Parathyroid adenoma (tissue), 2 donors: ENCODE data around the gene SPATA2.

Experiments
- H2AFZ ChIP-seq: fragments of 300-600 bp; sonication (generic); one replicate; pipeline ENCODE4 v1.7.0; 2017; ENCODE audit warnings: antibody characterized with exemption, mild to moderate bottlenecking
- H3K27ac ChIP-seq: fragments of 300-600 bp; sonication (generic); one replicate; pipeline ENCODE4 v1.7.0; 2017
- H3K27me3 ChIP-seq: fragments of 300-600 bp; sonication (generic); one replicate; pipeline ENCODE4 v1.7.0; 2017; ENCODE audit warnings: low read length; ENCODE audit not compliant: control insufficient read depth, insufficient read depth
- H3K36me3 ChIP-seq: fragments of 300-600 bp; sonication (generic); one replicate; pipeline ENCODE4 v1.7.0; 2017; ENCODE audit warnings: low read length; ENCODE audit not compliant: control insufficient read depth, insufficient read depth
- H3K4me1 ChIP-seq: fragments of 300-600 bp; sonication (generic); one replicate; pipeline ENCODE4 v1.7.0; 2017; ENCODE audit warnings: control low read depth
- H3K4me2 ChIP-seq: fragments of 300-600 bp; sonication (generic); one replicate; pipeline ENCODE4 v1.7.0; 2017; ENCODE audit warnings: low read length
- H3K4me3 ChIP-seq: fragments of 300-600 bp; sonication (generic); one replicate; pipeline ENCODE4 v1.7.0; 2017; ENCODE audit warnings: low read depth, low read length
- H3K79me2 ChIP-seq: fragments of 300-600 bp; sonication (generic); one replicate; pipeline ENCODE4 v1.7.0; 2017; ENCODE audit warnings: control low read depth
- H3K9ac ChIP-seq: fragments of 300-600 bp; sonication (generic); one replicate; pipeline ENCODE4 v1.7.0; 2017; ENCODE audit warnings: mild to moderate bottlenecking
- H3K9me3 ChIP-seq: fragments of 300-600 bp; sonication (generic); one replicate; pipeline ENCODE4 v1.7.0; 2017; ENCODE audit warnings: low read length; ENCODE audit not compliant: control insufficient read depth
- TF ChIP-seq, protein P1 (sequence below): fragments of 300-600 bp; sonication (generic); IDR thresholded peaks from one replicate; pipeline ENCODE4 v1.7.0; 2017; ENCODE audit warnings: antibody characterized with exemption, mild to moderate bottlenecking
- donor health status: primary hyperparathyroidism.

SPATA2 gene

DNA sequence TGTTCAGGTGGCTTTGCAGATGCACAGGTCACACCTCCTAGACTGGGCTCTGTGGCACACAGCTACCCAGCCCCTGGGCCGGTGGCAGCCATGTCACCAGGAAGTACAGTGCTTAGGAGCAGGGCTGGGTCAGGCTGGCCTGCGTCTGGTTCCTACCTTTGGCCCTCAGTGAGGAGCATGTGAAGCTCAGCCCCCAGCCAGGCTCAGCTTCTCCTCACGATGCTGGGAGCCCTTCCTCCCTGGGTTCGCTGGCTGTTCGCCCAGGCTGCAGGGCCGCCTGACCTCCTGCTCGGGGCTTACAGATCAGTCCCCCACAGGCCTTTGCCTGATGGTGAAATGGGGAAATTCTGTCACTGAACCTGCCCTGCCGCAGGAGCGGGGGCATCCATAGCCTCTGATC lies 23.1 kb downstream of the SPATA2 start:
- Histone ChIP-seq H3K36me3 (no peaks in the 10 kb centered on the region), H3K4me2 (no peak overlapping the region), H3K79me2 (peaks cover 4% of the 10 kb centered on the region), H3K9ac (no peak overlapping the region), H3K9me3 (no peaks in the 10 kb centered on the region), H2AFZ (no peak overlapping the region), H3K4me1 (no peaks in the 10 kb centered on the region), H3K27me3 (no peaks in the 10 kb centered on the region), H3K4me3 (no peak overlapping the region), H3K27ac (no peak overlapping the region)
- TF ChIP-seq, protein P1, sequence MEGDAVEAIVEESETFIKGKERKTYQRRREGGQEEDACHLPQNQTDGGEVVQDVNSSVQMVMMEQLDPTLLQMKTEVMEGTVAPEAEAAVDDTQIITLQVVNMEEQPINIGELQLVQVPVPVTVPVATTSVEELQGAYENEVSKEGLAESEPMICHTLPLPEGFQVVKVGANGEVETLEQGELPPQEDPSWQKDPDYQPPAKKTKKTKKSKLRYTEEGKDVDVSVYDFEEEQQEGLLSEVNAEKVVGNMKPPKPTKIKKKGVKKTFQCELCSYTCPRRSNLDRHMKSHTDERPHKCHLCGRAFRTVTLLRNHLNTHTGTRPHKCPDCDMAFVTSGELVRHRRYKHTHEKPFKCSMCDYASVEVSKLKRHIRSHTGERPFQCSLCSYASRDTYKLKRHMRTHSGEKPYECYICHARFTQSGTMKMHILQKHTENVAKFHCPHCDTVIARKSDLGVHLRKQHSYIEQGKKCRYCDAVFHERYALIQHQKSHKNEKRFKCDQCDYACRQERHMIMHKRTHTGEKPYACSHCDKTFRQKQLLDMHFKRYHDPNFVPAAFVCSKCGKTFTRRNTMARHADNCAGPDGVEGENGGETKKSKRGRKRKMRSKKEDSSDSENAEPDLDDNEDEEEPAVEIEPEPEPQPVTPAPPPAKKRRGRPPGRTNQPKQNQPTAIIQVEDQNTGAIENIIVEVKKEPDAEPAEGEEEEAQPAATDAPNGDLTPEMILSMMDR, result no peak

- Histone ChIP-seq H2AFZ (no peak overlapping the region), H3K36me3 (no peaks in the 10 kb centered on the region), H3K9ac (no peak overlapping the region), H3K4me1 (no peaks in the 10 kb centered on the region), H3K4me3 (no peak overlapping the region), H3K79me2 (peaks cover 3% of the 10 kb centered on the region), H3K27me3 (no peaks in the 10 kb centered on the region), H3K9me3 (no peaks in the 10 kb centered on the region), H3K27ac (no peak overlapping the region), H3K4me2 (no peak overlapping the region)
- TF ChIP-seq, protein P1, result no peak
Observed at GRCh38 chr20:49891476-49892110, 23.7 kb downstream of the SPATA2 start.

DNA sequence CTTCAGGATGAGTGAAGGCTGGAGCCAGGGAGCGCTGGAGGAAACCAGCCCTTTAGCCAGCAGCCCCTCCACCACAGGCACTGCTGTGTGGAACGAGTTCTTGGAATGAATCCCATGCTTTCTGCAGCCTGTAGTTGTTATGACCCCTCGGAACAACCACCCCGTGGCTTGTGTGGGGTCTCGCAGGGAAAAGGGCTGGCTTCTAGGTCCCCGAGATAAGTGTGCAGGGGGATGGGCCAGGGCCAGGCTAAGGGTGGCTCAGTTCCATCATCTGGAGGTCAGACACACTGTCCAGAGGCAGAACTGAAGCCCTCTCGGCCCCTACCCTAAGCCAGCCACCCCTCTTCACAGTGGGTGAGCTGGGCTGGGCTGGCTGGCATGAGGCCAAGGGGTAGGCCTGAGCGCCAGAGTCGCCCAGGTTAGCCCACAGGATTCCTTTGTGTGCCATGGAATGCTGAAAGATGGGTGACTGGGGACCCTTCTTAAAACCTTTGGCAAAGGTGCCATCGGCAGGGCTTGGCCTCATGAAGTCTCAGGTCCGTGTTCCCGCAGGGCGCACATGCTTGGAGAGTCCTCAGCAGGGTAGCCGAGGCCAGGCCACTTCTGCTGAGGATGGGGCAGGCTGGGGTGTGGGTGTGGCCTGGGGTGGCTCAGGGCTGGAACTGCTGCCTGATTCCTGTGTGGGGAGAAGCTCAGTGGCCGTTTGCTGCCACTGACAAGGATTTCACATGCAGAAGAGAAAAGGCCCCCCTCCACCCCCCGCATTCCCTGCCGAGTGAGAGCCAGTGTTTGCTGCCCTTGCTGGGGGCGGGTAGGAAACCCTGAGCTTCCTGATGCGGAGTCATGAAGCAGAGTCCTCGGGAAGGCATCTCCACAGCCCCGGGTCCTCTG lies 24.6 kb downstream of the SPATA2 start:
- Histone ChIP-seq H3K27me3 (no peaks in the 10 kb centered on the region), H3K4me3 (no peak overlapping the region), H3K4me2 (no peak overlapping the region), H3K79me2 (no peaks in the 10 kb centered on the region), H3K4me1 (no peaks in the 10 kb centered on the region), H2AFZ (no peak overlapping the region), H3K9ac (no peak overlapping the region), H3K36me3 (no peaks in the 10 kb centered on the region), H3K27ac (no peak overlapping the region), H3K9me3 (no peaks in the 10 kb centered on the region)
- TF ChIP-seq, protein P1, result no peak

- no peak overlapping the region for H3K4me2 ChIP-seq
- no peaks in the 10 kb centered on the region for H3K27me3 ChIP-seq
- H3K4me1 ChIP-seq, result no peaks in the 10 kb centered on the region
- no peak overlapping the region for H2AFZ ChIP-seq
- H3K4me3 ChIP-seq, result no peak overlapping the region
- TF ChIP-seq, protein P1, result peak; percentile 24
- H3K36me3 ChIP-seq, result no peaks in the 10 kb centered on the region
- no peaks in the 10 kb centered on the region for H3K79me2 ChIP-seq
- H3K9ac ChIP-seq, result no peak overlapping the region
- H3K27ac ChIP-seq, result no peak overlapping the region
- no peaks in the 10 kb centered on the region for H3K9me3 ChIP-seq
Observed at GRCh38 chr20:49889935-49890333, 25.4 kb downstream of the SPATA2 start.
